ENCODE measurements around the gene LEFTY1. TPM values are rescaled to one million over a fixed set of nuclear protein-coding genes. Genes with fewer than 3 reads are reported as not detected.

LEFTY1 gene
- total RNA-seq, 6 experiments from 2014 or later: 0.29 to 1.1 (median 0.54) TPM; not detected in 2

DNA sequence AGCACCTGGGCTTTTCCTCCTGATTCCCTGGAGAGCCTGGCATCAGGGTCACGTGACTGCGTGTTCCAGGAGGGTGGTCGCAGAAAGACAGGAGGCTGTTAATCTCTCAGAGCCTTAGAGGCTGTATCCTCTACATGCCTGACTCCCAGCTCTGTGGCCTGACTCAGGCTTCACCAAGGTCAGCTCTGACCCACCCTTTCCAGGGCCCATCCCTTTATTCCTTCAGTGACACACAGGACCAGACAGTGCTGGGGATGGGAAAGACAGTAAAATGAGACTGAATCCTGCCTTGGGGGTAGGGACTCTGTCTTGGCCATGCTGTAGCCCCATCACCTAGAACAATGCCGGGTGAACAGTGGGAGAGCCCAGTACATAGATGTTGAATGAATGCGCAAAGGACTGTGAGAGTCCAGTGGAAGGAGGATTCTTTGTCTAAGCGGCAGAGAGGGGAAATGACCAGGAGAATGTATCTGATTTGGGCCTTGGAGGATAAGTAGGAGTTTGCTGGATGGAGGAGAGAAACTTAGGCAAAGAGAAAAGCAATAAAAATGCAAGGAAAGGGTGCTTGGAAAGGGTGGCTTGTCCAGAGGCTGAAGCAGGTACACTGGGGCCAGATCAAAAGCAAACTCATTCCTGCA lies 46.0 kb downstream of the LEFTY1 start:
- DNase-seq (peak in 1 of 3 donors; percentile 30), ATAC-seq (no peak)
- intact Hi-C loops (cut with DNase I): loop anchor here in 1 of 2 donors (10.0 kb wide), 1 partner anchor 68 kb away; the partner anchor contains the start of gene SRP9
- H3K36me3 ChIP-seq: peaks cover 3 to 99% (median 48%) of the 10 kb centered on the region in 4 donors
- no peaks in the 10 kb centered on the region for H3K27me3 ChIP-seq
- no peak for TF ChIP-seq POLR2A (IDR thresholded peaks at IDR 0.05)
- TF ChIP-seq, protein P1, sequence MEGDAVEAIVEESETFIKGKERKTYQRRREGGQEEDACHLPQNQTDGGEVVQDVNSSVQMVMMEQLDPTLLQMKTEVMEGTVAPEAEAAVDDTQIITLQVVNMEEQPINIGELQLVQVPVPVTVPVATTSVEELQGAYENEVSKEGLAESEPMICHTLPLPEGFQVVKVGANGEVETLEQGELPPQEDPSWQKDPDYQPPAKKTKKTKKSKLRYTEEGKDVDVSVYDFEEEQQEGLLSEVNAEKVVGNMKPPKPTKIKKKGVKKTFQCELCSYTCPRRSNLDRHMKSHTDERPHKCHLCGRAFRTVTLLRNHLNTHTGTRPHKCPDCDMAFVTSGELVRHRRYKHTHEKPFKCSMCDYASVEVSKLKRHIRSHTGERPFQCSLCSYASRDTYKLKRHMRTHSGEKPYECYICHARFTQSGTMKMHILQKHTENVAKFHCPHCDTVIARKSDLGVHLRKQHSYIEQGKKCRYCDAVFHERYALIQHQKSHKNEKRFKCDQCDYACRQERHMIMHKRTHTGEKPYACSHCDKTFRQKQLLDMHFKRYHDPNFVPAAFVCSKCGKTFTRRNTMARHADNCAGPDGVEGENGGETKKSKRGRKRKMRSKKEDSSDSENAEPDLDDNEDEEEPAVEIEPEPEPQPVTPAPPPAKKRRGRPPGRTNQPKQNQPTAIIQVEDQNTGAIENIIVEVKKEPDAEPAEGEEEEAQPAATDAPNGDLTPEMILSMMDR (IDR thresholded peaks at IDR 0.05): no peak
- no peak overlapping the region for H3K27ac ChIP-seq
- H3K4me1 ChIP-seq: peaks cover 0 to 3% (median 0%) of the 10 kb centered on the region in 4 donors
- WGBS (ENCODE audit: insufficient coverage, low coverage, low lambda C conversion rate, missing lambda C conversion rate): 17% methylated on average over 1 of the region's 6 CpGs
- H3K4me3 ChIP-seq: no peak overlapping the region
- no peaks in the 10 kb centered on the region for H3K9me3 ChIP-seq

DNA sequence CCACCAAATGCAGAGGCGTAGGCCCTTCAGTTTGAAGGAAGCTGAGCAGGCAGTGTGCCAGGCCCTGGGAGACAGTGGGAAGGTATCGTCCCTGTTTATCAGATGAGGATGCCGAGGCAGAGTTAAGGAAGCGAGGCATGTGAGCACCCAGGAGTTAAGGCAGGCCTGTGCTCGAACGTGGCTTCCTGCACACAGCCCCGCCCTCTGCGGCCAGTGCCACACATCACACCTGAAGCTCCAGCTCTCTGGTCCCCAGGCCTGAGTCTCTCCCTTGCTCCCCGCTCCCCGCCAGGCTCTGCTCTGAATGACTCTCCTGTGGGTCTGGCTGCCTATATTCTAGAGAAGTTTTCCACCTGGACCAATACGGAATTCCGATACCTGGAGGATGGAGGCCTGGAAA lies 46.9 kb downstream of the LEFTY1 start:
- H3K36me3 ChIP-seq: peaks cover 3 to 100% (median 54%) of the 10 kb centered on the region in 4 donors
- no peak overlapping the region for H3K27ac ChIP-seq
- TF ChIP-seq POLR2A (IDR thresholded peaks at IDR 0.05): no peak
- TF ChIP-seq, protein P1 (IDR thresholded peaks at IDR 0.05): no peak
- intact Hi-C loops (cut with DNase I): loop anchor here in 1 of 2 donors (10.0 kb wide), 1 partner anchor 67 kb away; the partner anchor contains the start of gene SRP9
- ATAC-seq (no peak), DNase-seq (peak in 1 of 3 donors; percentile 56)
- H3K9me3 ChIP-seq: no peaks in the 10 kb centered on the region
- no peak overlapping the region for H3K4me3 ChIP-seq
- peaks cover 0 to 6% (median 0%) of the 10 kb centered on the region in 4 donors for H3K4me1 ChIP-seq
- WGBS (ENCODE audit: insufficient coverage, low coverage, low lambda C conversion rate, missing lambda C conversion rate): 44% methylated on average over 4 of the region's 12 CpGs
- H3K27me3 ChIP-seq: no peaks in the 10 kb centered on the region

DNA sequence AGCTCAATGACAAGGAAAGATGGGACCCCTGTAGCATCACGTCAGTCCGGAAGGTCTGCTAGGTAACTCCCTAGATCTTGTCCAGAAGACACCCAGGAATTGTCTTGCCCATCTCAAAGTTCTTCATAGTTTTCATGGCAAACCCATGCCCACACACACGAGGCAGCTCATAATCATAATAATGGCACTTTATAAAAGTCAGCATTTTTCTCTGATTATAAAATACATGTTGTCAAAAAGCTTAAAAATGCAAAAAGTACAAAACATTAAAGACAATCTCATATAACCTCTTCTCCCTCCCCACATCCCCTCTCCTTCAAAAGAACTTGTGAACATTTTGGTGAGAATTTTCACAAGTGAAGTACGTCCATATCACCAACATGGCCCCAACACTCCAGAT lies 48.2 kb downstream of the LEFTY1 start:
- Histone ChIP-seq H3K27ac (no peak overlapping the region), H3K4me1 (peaks cover 0 to 18% (median 2%) of the 10 kb centered on the region in 4 donors), H3K36me3 (peaks cover 3 to 100% (median 55%) of the 10 kb centered on the region in 4 donors), H3K4me3 (no peak overlapping the region), H3K27me3 (no peaks in the 10 kb centered on the region), H3K9me3 (no peaks in the 10 kb centered on the region)
- intact Hi-C loops (cut with DNase I): loop anchor here in 1 of 2 donors (10.0 kb wide), 1 partner anchor 66 kb away; the partner anchor contains the start of gene SRP9
- TF ChIP-seq, protein P1 (IDR thresholded peaks at IDR 0.05): no peak
- TF ChIP-seq POLR2A (IDR thresholded peaks at IDR 0.05): no peak
- ATAC-seq (no peak), DNase-seq (peak in 1 of 3 donors; percentile 17)
- 72% methylated on average over 4 of the region's 4 CpGs for WGBS (ENCODE audit: insufficient coverage, low coverage, low lambda C conversion rate, missing lambda C conversion rate)

DNA sequence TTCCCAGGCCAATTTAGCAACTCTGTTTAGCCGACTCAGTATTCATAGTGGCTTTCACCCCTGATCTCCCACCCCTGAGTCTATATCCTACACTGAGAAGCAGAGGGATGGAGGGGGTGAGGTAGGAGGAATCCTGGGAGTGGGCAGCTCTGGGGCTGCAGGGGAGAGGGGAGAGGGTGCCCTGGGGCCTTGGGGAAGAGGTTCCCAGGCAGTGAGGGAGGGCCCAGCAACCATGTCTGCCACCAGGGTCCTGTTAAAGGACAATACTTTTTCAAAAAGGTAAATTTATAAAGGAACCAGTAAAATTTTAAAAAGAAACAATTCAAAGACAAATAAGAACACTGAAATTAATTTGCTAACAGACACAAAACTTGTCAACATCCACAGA lies 48.7 kb downstream of the LEFTY1 start:
- TF ChIP-seq, protein P1 (IDR thresholded peaks at IDR 0.05): no peak
- no peak for TF ChIP-seq POLR2A (IDR thresholded peaks at IDR 0.05)
- Histone ChIP-seq H3K4me3 (no peak overlapping the region), H3K27me3 (no peaks in the 10 kb centered on the region), H3K27ac (no peak overlapping the region), H3K9me3 (no peaks in the 10 kb centered on the region), H3K4me1 (peaks cover 0 to 19% (median 3%) of the 10 kb centered on the region in 4 donors), H3K36me3 (peaks cover 3 to 100% (median 54%) of the 10 kb centered on the region in 4 donors)
- intact Hi-C loops (cut with DNase I): loop anchor here in 1 of 2 donors (10.0 kb wide), 1 partner anchor 65 kb away; the partner anchor contains the start of gene SRP9
- 88% methylated on average over 1 of the region's 1 CpG for WGBS (ENCODE audit: insufficient coverage, low coverage, low lambda C conversion rate, missing lambda C conversion rate)
- ATAC-seq (no peak), DNase-seq (peak in 1 of 3 donors; percentile 48)

Measured in right lobe of liver (tissue), 6 donors.